Right lobe of liver (tissue), 6 donors: ENCODE measurements around the gene MLX. TPM values are rescaled to one million over a fixed set of nuclear protein-coding genes. Genes with fewer than 3 reads are reported as not detected.
A peak's percentile ranks its signal among the peaks of the same experiment; 100 is the strongest.

Experiments used
- ATAC-seq, 4 donors: fragments of 200-7000 bp; cut with Tn5 transposase; one replicate each; pipeline ENCODE4 v1.9.1; 2020; ENCODE audit warnings: mild to moderate bottlenecking in 4 of 4, moderate library complexity in 4 of 4
- DNase-seq, 3 donors: peaks; one replicate each; pipeline ENCODE4 v3.0.0-alpha.2; 2020
- H3K27ac ChIP-seq, 3 donors: fragments of 200-600 bp; one replicate each; pipeline ENCODE4 v1.8.0; 2022
- H3K27me3 ChIP-seq, 2 donors: fragments of 200-600 bp; one replicate each; pipeline ENCODE4 v1.8.0; 2022
- H3K36me3 ChIP-seq, 4 donors: fragments of 200-600 bp; sonication (generic) in 1 of 4; one replicate each; pipeline versions ENCODE4 v1.5.1 to v1.8.0; 2017 to 2022; ENCODE audit warnings: control low read depth in 1 of 4
- H3K4me1 ChIP-seq, 4 donors: fragments of 200-600 bp; sonication (generic) in 1 of 4; one replicate each; pipeline versions ENCODE4 v1.5.1 to v1.8.0; 2017 to 2022; ENCODE audit warnings: control low read depth in 1 of 4
- H3K4me3 ChIP-seq, 3 donors: fragments of 200-600 bp; one replicate each; pipeline ENCODE4 v1.8.0; 2022
- H3K9me3 ChIP-seq, 4 donors: fragments of 200-600 bp; sonication (generic) in 1 of 4; one replicate each; pipeline versions ENCODE4 v1.5.1 to v1.8.0; 2017 to 2022; ENCODE audit warnings: control low read depth in 1 of 4
- POLR2A ChIP-seq: fragments of 450-650 bp; IDR thresholded peaks from one replicate; pipeline ENCODE4 v1.6.1; 2017; ENCODE audit warnings: antibody characterized with exemption, mild to moderate bottlenecking
- WGBS: methylation state at CpG from one replicate; pipeline ENCODE4 v1.1.6; 2018; ENCODE audit warnings: low coverage, low lambda C conversion rate; ENCODE audit not compliant: insufficient coverage; ENCODE audit errors: missing lambda C conversion rate; 5-methylcytosine and 5-hydroxymethylcytosine counted together
- intact Hi-C, 2 donors: fragments of 100-400 bp; cut with DNase I; formaldehyde crosslinking; loops; one replicate each; pipeline versions ENCODE4 v1.11.2 to v1.14.1; 2022
- total RNA-seq, 6 experiments: library from RNA; depleted of rRNA in 2 of 6; stranded (reverse); fragments of >200 nt in 2 of 6; fragmentation: NEBNext Ultra II Directional in 3 of 6; extraction: Animal tissue kit (Norgen Biotek cat#: 25700) in 3 of 6; gene quantifications; one replicate each; pipeline versions ENCODE4 v1.1.0 to v1.2.4, GENCODE V29; 2016 to 2023
- TF ChIP-seq, protein P1 (sequence below), 4 donors: fragments of 200-600 bp in 3 of 4; fragments of 450-650 bp in 1 of 4; IDR thresholded peaks; one replicate each; pipeline versions ENCODE4 v1.5.1 to v1.8.0; 2016 to 2022; ENCODE audit warnings: antibody characterized with exemption in 4 of 4, mild to moderate bottlenecking in 2 of 4
- donor health status: DM: no; HTN: yes; CAD: no.
- donor health status: DM: no; HTN: no; CAD: no.
- donor health status: DM: no; HTN: no; CAD: no.
- donor health status: DM: no; HTN: yes; CAD: no.
- donor health status: DM: no; HTN: yes; CAD: no.

Gene MLX
- total RNA-seq, 6 experiments from 2014 or later = 34.5 to 46.2 (median 35.2) TPM

DNA sequence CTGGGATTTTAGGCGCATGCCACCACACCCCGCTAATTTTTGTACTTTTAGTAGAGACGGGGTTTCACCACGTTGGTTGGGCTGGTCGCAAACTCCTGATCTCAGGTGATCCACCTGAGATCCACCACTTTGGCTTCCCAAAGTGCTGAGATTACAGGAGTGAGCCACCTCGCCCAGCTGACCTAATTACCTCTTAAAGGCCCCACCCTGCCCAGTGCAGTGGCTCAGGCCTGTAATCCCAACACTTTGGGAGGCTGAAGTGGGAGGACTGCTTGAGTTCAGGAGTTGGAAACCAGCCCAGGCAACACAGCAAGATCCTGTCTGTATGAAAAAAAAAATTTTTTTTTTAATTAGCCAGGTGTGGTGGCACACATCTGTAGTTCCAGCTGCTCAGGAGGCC, 7.8 kb upstream of the MLX start:
- Histone ChIP-seq H3K9me3 (no peaks in the 10 kb centered on the region), H3K27me3 (no peaks in the 10 kb centered on the region), H3K36me3 (no peaks in the 10 kb centered on the region), H3K27ac (no peak overlapping the region), H3K4me1 (peaks cover 0 to 28% (median 14%) of the 10 kb centered on the region in 4 donors), H3K4me3 (no peak overlapping the region)
- ATAC-seq (no peak), DNase-seq (no peak)
- whole genome bisulfite sequencing = 85% methylated on average over 5 of the region's 6 CpGs
- intact Hi-C loops = no loop called here
- TF ChIP-seq, protein P1, sequence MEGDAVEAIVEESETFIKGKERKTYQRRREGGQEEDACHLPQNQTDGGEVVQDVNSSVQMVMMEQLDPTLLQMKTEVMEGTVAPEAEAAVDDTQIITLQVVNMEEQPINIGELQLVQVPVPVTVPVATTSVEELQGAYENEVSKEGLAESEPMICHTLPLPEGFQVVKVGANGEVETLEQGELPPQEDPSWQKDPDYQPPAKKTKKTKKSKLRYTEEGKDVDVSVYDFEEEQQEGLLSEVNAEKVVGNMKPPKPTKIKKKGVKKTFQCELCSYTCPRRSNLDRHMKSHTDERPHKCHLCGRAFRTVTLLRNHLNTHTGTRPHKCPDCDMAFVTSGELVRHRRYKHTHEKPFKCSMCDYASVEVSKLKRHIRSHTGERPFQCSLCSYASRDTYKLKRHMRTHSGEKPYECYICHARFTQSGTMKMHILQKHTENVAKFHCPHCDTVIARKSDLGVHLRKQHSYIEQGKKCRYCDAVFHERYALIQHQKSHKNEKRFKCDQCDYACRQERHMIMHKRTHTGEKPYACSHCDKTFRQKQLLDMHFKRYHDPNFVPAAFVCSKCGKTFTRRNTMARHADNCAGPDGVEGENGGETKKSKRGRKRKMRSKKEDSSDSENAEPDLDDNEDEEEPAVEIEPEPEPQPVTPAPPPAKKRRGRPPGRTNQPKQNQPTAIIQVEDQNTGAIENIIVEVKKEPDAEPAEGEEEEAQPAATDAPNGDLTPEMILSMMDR (IDR thresholded peaks at IDR 0.05) = no peak
- TF ChIP-seq POLR2A = no peak

DNA sequence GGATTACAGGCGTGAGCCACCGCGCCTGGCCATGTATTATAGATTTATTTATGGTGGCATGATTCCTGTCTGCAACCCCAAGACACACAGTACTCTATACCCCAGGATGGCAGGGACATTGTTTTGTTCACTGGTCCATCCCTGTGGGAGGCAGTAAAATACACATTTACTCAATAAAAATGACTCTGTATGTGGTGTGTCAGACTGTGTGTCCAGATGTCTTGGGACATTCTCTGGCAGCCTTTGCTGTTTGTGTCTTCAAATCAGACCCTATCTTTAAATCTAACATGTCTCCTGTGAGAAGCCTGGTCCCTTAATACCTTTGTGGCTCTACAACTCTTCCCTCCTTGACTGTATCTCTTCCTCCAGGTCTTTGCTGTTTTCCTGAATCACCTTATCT, 6.7 kb upstream of the MLX start:
- H3K36me3 ChIP-seq = peaks cover 0 to 3% (median 1%) of the 10 kb centered on the region in 4 donors
- H3K9me3 ChIP-seq = no peaks in the 10 kb centered on the region
- H3K4me3 ChIP-seq = no peak overlapping the region
- peaks cover 0 to 37% (median 18%) of the 10 kb centered on the region in 4 donors for H3K4me1 ChIP-seq
- ATAC-seq (no peak), DNase-seq (no peak)
- intact Hi-C loops = no loop called here
- WGBS = 94% methylated on average over 3 of the region's 3 CpGs
- TF ChIP-seq, protein P1 (IDR thresholded peaks at IDR 0.05) = no peak
- TF ChIP-seq POLR2A = no peak
- no peaks in the 10 kb centered on the region for H3K27me3 ChIP-seq
- H3K27ac ChIP-seq = no peak overlapping the region

DNA sequence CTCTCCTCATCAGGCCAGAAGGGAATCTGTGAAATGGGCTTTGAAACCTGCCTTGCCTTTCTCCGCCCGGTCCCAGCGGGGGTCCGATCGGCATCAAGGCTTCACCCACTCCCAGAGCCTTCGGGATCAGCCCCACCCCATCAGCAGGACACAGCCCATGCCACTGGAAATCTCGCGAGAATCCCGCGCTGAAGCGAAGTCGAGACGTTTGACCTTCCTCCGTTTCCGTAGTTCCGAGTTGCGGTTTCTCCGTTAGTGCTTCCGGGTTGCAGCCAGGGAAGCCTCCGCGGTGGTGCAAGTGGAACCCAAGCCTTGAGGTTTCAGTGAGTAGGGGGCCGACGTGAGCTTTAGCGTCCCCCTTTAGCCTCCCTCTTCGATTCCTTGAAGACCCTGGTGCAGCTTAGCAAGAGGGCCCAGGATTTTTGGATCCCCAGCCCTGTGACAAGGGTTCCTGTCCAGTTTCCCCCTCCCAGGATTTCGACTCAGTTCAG, 5.0 kb upstream of the MLX start, which contains the start of gene COASY:
COASY (plus strand) TSS at position 252 of the 491 bp plus-strand sequence. CDS start 475 bp downstream, outside the sequence.
- Histone ChIP-seq H3K36me3 (peaks cover 0 to 11% (median 2%) of the 10 kb centered on the region in 4 donors), H3K27me3 (no peaks in the 10 kb centered on the region), H3K4me1 (peaks cover 0 to 47% (median 23%) of the 10 kb centered on the region in 4 donors), H3K27ac (peak within 1 kb of the TSS; percentile 70 to 85 (median 82)), H3K4me3 (peak within 1 kb of the TSS; percentile 92 to 96 (median 94)), H3K9me3 (no peaks in the 10 kb centered on the region)
- DNase-seq (peak; percentile 95), ATAC-seq (peak; percentile 69 to 75 (median 74))
- WGBS = 0% methylated on average over 7 of the region's 26 CpGs
- intact Hi-C loops = no loop called here
- TF ChIP-seq POLR2A = peak; percentile 46
- TF ChIP-seq, protein P1 (IDR thresholded peaks at IDR 0.05) = no peak

DNA sequence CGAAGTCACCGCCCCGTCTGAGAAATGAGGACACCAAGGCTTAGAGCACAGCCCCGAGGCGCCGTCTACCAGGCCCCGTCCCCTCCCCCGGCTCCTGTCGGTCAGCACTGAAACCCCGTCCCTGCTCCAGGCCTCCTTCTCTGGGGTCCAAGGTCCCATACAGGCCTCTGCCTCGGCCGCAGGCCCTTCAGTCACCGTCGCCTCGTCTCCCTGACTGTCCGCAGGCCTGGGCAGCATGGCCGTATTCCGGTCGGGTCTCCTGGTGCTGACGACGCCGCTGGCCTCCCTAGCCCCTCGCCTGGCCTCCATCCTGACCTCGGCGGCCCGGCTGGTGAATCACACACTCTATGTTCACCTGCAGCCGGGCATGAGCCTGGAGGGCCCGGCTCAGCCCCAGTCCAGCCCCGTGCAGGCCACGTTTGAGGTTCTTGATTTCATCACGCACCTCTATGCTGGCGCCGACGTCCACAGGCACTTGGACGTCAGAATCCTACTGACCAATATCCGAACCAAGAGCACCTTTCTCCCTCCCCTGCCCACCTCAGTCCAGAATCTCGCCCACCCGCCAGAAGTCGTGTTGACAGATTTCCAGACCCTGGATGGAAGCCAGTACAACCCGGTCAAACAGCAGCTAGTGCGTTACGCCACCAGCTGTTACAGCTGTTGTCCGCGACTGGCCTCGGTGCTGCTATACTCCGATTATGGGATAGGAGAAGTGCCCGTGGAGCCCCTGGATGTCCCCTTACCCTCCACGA, 4.3 kb upstream of the MLX start:
- H3K4me1 ChIP-seq = peaks cover 0 to 47% (median 23%) of the 10 kb centered on the region in 4 donors
- TF ChIP-seq, protein P1 (IDR thresholded peaks at IDR 0.05) = no peak
- no peak for TF ChIP-seq POLR2A
- H3K36me3 ChIP-seq = peaks cover 0 to 11% (median 2%) of the 10 kb centered on the region in 4 donors
- peak overlapping the region; percentile 92 to 96 (median 94) for H3K4me3 ChIP-seq
- H3K27me3 ChIP-seq = no peaks in the 10 kb centered on the region
- no peaks in the 10 kb centered on the region for H3K9me3 ChIP-seq
- DNase-seq = peak in 1 of 3 donors; percentile 64
- intact Hi-C loops = no loop called here
- 2% methylated on average over 20 of the region's 48 CpGs for WGBS
- peak; percentile 4 to 13 (median 10) for ATAC-seq
- H3K27ac ChIP-seq = peak overlapping the region; percentile 70 to 85 (median 82)
